Astrocyte of the cerebellum (primary cell): ENCODE results near the gene DMD.

ENCODE experiments used
- DNase-seq: peaks from one replicate; pipeline ENCODE4 v3.0.0-alpha.2; 2011; ENCODE audit warnings: low read depth
- H3K4me3 ChIP-seq: 2 replicates; pipeline ENCODE4 v1.5.1; 2011; ENCODE audit warnings: mild to moderate bottlenecking, low read depth, low read length, moderate library complexity
- CTCF ChIP-seq: IDR thresholded peaks from 2 replicates; pipeline ENCODE4 v1.5.1; 2012; ENCODE audit warnings: low read length, low read depth, moderate library complexity, mild to moderate bottlenecking; ENCODE audit errors: missing control alignments
- in situ Hi-C: cut with HindIII; loops from 2 replicates; pipeline ENCODE4 v1.10.0; 2017; ENCODE audit warnings: low sequenced_read_pairs

DMD gene

DNA sequence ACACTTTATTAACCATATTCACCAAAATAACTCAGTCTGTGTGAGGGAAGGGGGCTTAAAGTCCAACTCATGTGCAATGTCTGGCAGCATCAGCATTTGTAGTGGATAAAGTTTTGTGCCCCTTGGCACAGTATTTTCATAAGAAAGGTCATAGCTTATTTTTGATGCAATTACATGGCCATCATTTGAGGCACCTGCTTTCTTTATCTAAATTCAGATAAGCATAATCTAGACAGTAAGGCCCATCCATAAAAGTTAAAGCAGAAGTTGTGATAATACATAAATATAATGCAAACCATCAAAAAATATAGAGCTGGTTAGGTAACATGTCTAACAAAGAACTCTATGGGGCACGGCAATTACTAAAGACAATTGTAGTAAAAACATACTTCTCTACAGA, 763.7 kb downstream of the DMD start:
- no peak overlapping the region for H3K4me3 ChIP-seq
- DNase-seq, result no peak
- no peak for TF ChIP-seq CTCF
- in situ Hi-C loops, result no loop called here

- no peak for TF ChIP-seq CTCF
- in situ Hi-C loops, result no loop called here
- H3K4me3 ChIP-seq, result no peak overlapping the region
- no peak for DNase-seq
These were observed 767.5 kb downstream of the DMD start for GRCh38 chrX:32443841-32444240.

DNA sequence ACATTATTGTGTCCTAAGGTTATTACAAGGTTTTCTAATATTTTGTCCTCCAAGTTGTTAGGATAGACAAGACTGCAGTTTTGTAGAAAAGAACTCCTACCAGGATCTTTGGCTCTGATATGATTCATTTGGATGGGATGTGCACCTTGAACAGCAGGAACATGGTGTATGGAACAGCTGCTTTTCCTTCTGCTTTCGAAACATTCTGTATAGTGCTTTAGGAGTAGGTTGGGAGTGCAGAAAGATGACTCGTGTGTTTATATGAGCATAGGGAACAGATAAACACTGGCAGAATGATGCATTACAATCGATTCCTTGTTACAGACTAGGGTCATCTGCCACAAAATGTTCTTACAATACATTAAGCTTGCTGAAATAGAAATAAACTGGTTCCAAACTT, 790.1 kb downstream of the DMD start:
- TF ChIP-seq CTCF, result no peak
- DNase-seq, result no peak
- in situ Hi-C loops, result no loop called here

DNA sequence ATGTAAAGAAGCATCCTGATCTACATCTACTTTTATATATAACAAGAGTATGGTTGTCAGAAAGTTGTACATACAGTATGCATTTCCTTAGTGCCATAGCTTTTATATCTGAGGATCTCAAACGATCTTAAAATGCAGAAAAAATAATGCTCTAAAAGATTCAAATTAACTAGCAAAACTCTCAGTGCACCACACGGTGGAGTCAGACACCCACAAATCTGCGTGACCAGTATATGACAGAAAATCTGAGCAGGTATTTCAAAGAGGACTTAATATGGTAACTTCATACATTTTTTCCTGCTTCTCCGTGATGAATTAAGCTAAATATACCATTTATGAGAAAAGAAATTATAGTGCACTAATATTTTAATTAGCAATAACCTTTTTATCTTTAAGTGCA, 803.0 kb downstream of the DMD start:
- in situ Hi-C loops, result no loop called here
- no peak overlapping the region for H3K4me3 ChIP-seq
- no peak for TF ChIP-seq CTCF
- DNase-seq, result no peak

More for the DNA sequence above, 790.1 kb downstream of the DMD start:
- H3K4me3 ChIP-seq, result no peak overlapping the region

GRCh38 chrX:32397562-32398216, 813.7 kb downstream of the DMD start:
- DNase-seq, result no peak
- TF ChIP-seq CTCF, result no peak
- in situ Hi-C loops, result no loop called here
- no peak overlapping the region for H3K4me3 ChIP-seq

GRCh38 chrX:32395878-32396277, 815.5 kb downstream of the DMD start:
- in situ Hi-C loops, result no loop called here
- no peak overlapping the region for H3K4me3 ChIP-seq
- no peak for TF ChIP-seq CTCF
- DNase-seq, result no peak
